RWPE2 (cell line): ENCODE measurements around the gene SLC46A1.

Experiments
- ATAC-seq: fragments of 200-7000 bp; cut with Tn5 transposase; 3 replicates; pipeline ENCODE4 v1.9.1; 2021; ENCODE audit warnings: low read depth
- DNase-seq: peaks from one replicate; pipeline ENCODE4 v3.0.0-alpha.2; 2020; ENCODE audit warnings: low spot score
- H3K27ac ChIP-seq: fragments of 450-650 bp; 2 replicates; pipeline ENCODE4 v1.5.1; 2017; ENCODE audit warnings: mild to moderate bottlenecking; ENCODE audit not compliant: poor library complexity, severe bottlenecking
- H3K27me3 ChIP-seq: fragments of 250-450 bp; sonication (Bioruptor Pico); 2 replicates; pipeline ENCODE4 v1.5.1; 2021; ENCODE audit warnings: mild to moderate bottlenecking, moderate library complexity; ENCODE audit not compliant: insufficient read depth, poor library complexity, severe bottlenecking
- H3K36me3 ChIP-seq: fragments of 250-450 bp; sonication (Bioruptor Pico); 2 replicates; pipeline ENCODE4 v1.5.1; 2020; ENCODE audit warnings: low read depth, mild to moderate bottlenecking, moderate library complexity
- H3K4me1 ChIP-seq: fragments of 250-450 bp; sonication (Bioruptor Pico); 2 replicates; pipeline ENCODE4 v1.5.1; 2021; ENCODE audit warnings: mild to moderate bottlenecking, moderate library complexity; ENCODE audit not compliant: insufficient read depth, poor library complexity, severe bottlenecking
- H3K4me3 ChIP-seq: fragments of 250-450 bp; sonication (Bioruptor Pico); 2 replicates; pipeline ENCODE4 v1.5.1; 2021; ENCODE audit warnings: mild to moderate bottlenecking, moderate library complexity; ENCODE audit not compliant: severe bottlenecking
- H3K9me3 ChIP-seq: fragments of 250-450 bp; sonication (Bioruptor Pico); 2 replicates; pipeline ENCODE4 v1.5.1; 2021; ENCODE audit warnings: mild to moderate bottlenecking, moderate library complexity; ENCODE audit not compliant: severe bottlenecking
- CTCF ChIP-seq: fragments of 450-650 bp; IDR thresholded peaks from one replicate; pipeline ENCODE4 v1.5.1; 2017; ENCODE audit warnings: mild to moderate bottlenecking, moderate library complexity; ENCODE audit not compliant: poor library complexity, severe bottlenecking

The SLC46A1 gene

GRCh38 chr17:28367641-28368305 is 38.2 kb downstream of the SLC46A1 start:
- DNase-seq: no peak
- no peak overlapping the region for H3K4me3 ChIP-seq
- peaks cover 6% of the 10 kb centered on the region for H3K4me1 ChIP-seq
- TF ChIP-seq CTCF: no peak
- ATAC-seq: no peak
- H3K9me3 ChIP-seq: no peaks in the 10 kb centered on the region
- H3K27ac ChIP-seq: no peak overlapping the region
- no peaks in the 10 kb centered on the region; the same call in 1 of the 2 replicates for H3K36me3 ChIP-seq
- H3K27me3 ChIP-seq: no peaks in the 10 kb centered on the region

- H3K27me3 ChIP-seq: no peaks in the 10 kb centered on the region
- ATAC-seq: no peak
- H3K27ac ChIP-seq: no peak overlapping the region
- no peak for DNase-seq
- H3K4me1 ChIP-seq: peaks cover 6% of the 10 kb centered on the region
- no peak overlapping the region for H3K4me3 ChIP-seq
- peaks cover 3% of the 10 kb centered on the region for H3K36me3 ChIP-seq
- no peaks in the 10 kb centered on the region for H3K9me3 ChIP-seq
- TF ChIP-seq CTCF: no peak
Observed at GRCh38 chr17:28366605-28367004, 39.4 kb downstream of the SLC46A1 start.

DNA sequence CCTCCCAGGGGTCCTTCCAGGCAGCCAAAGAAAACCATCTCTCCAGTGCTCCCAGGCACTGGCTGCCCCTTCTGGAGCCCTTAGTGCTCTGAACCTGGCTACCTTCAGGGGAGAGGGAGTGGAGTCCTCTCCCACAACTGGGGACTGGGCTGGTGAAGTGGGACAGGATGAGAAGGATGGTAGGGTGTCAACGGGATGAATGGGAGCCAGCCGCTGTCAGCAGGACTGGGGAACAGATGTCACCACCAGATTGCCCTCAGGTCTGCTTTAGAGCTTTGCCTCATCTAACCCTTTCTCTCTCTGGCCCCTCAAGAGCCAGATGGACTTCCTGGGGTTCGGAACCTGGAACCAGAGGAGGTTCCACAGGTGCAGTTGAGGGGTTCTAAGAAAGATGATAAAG is 40.5 kb downstream of the SLC46A1 start:
- Histone ChIP-seq H3K4me1 (no peaks in the 10 kb centered on the region), H3K9me3 (no peaks in the 10 kb centered on the region), H3K36me3 (peaks cover 14% of the 10 kb centered on the region), H3K27ac (no peak overlapping the region), H3K4me3 (no peak overlapping the region), H3K27me3 (no peaks in the 10 kb centered on the region)
- TF ChIP-seq CTCF: no peak
- no peak for ATAC-seq
- DNase-seq: no peak

DNA sequence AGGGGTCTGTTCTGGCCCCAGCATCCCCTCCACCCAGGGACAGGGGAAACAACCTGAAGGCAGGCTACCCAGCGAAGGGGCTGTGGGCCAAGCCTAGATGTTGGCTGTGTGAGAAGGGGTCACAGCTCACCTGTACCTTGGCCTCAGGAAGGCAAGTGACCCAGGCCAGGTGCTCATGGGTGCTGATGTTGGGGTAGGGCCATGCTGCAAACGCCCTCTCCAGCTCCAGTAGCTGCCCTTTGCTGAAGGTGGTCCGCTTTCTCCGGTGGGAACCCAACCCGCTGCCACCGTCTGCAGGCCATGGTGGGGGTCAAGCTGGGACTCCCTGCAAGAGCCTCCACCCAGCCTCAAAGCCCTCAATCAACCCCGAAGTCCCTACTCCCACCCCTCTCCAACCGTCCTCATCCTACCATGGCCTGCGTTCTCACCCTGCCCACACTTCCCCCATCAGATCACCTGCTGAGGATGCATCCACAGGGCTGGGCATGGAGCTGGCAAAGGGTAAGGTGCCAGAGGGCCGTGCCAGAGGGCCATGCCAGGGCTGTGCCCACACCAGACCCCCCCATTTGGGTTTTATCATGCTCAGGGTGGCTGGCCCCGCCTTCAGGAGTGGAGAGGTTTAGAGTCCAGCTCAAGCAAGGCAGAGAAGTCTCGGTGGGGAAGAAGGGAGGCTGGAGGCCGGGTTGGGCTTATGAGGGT is 41.2 kb downstream of the SLC46A1 start, which contains the start of gene SEBOX:
Gene SEBOX (minus strand): TSS at position 535 of the 699 bp plus-strand sequence. CDS start 48 bp downstream, at position 487.
- H3K27ac ChIP-seq: no peak within 1 kb of the TSS
- H3K9me3 ChIP-seq: no peaks in the 10 kb centered on the region
- no peak for TF ChIP-seq CTCF
- H3K36me3 ChIP-seq: peaks cover 21% of the 10 kb centered on the region
- H3K4me3 ChIP-seq: no peak within 1 kb of the TSS
- no peaks in the 10 kb centered on the region for H3K27me3 ChIP-seq
- DNase-seq: no peak
- H3K4me1 ChIP-seq: no peaks in the 10 kb centered on the region
- no peak for ATAC-seq
